SK-N-SH treated with all-trans-retinoic acid at 6 μM for 48 hours (cell line): ENCODE measurements around the gene ADGB.

Experiments used
- ATAC-seq: fragments of 200-7000 bp; cut with Tn5 transposase; 3 replicates; pipeline ENCODE4 v1.9.1; 2020; ENCODE audit warnings: mild to moderate bottlenecking, moderate library complexity
- ARNTL ChIP-seq: fragments of 450-650 bp; formaldehyde crosslinking; IDR thresholded peaks from 2 replicates; pipeline ENCODE4 v1.5.0; 2020; ENCODE audit warnings: low read depth, mild to moderate bottlenecking, moderate library complexity, borderline replicate concordance
- BACH2 ChIP-seq: fragments of 250-450 bp; sonication (Bioruptor Pico); IDR thresholded peaks from 2 replicates; pipeline ENCODE4 v1.9.0; 2021; ENCODE audit warnings: mild to moderate bottlenecking, borderline replicate concordance
- CREB5 ChIP-seq: fragments of 250-450 bp; sonication (Bioruptor Pico); IDR thresholded peaks from 2 replicates; pipeline ENCODE4 v1.5.1; 2020; ENCODE audit warnings: low read depth, mild to moderate bottlenecking, moderate library complexity
- CSDC2 ChIP-seq: fragments of 250-450 bp; sonication (Bioruptor Pico); IDR thresholded peaks from 2 replicates; pipeline ENCODE4 v1.5.0; 2020; ENCODE audit warnings: mild to moderate bottlenecking, moderate library complexity
- CSRNP3 ChIP-seq: fragments of 250-450 bp; sonication (Bioruptor Pico); IDR thresholded peaks from 2 replicates; pipeline ENCODE4 v1.5.1; 2021; ENCODE audit warnings: mild to moderate bottlenecking, moderate library complexity
- ESRRG ChIP-seq: fragments of 250-450 bp; sonication (Bioruptor Pico); IDR thresholded peaks from 2 replicates; pipeline ENCODE4 v1.6.1; 2021; ENCODE audit warnings: mild to moderate bottlenecking
- GLIS3 ChIP-seq: fragments of 250-450 bp; sonication (Bioruptor Pico); IDR thresholded peaks from 2 replicates; pipeline ENCODE4 v1.5.0; 2020; ENCODE audit warnings: mild to moderate bottlenecking, moderate library complexity
- ISL1 ChIP-seq: fragments of 250-450 bp; sonication (Bioruptor Pico); IDR thresholded peaks from 2 replicates; pipeline ENCODE4 v2.1.2; 2022; ENCODE audit warnings: mild to moderate bottlenecking, moderate library complexity
- OSR1 ChIP-seq: fragments of 250-450 bp; sonication (Bioruptor Pico); IDR thresholded peaks from 2 replicates; pipeline ENCODE4 v1.8.0; 2022; ENCODE audit warnings: moderate library complexity, mild to moderate bottlenecking, inconsistent platforms
- POU6F1 ChIP-seq: fragments of 250-450 bp; sonication (Bioruptor Pico); IDR thresholded peaks from 2 replicates; pipeline ENCODE4 v1.8.0; 2021; ENCODE audit warnings: low read depth, mild to moderate bottlenecking, moderate library complexity, borderline replicate concordance
- PPARA ChIP-seq: fragments of 250-450 bp; sonication (Bioruptor Pico); IDR thresholded peaks from 2 replicates; pipeline ENCODE4 v1.5.0; 2020; ENCODE audit warnings: mild to moderate bottlenecking, borderline replicate concordance
- RARB ChIP-seq: fragments of 250-450 bp; sonication (Bioruptor Pico); IDR thresholded peaks from 2 replicates; pipeline ENCODE4 v1.8.0; 2021; ENCODE audit warnings: mild to moderate bottlenecking, moderate library complexity
- SNAI2 ChIP-seq: fragments of 250-450 bp; sonication (Bioruptor Pico); IDR thresholded peaks from 2 replicates; pipeline ENCODE4 v1.5.0; 2020; ENCODE audit warnings: mild to moderate bottlenecking, moderate library complexity
- TCF4 ChIP-seq: fragments of 250-450 bp; sonication (Bioruptor Pico); IDR thresholded peaks from 2 replicates; pipeline ENCODE4 v1.8.0; 2021; ENCODE audit warnings: mild to moderate bottlenecking, moderate library complexity, borderline replicate concordance
- TOX ChIP-seq: fragments of 250-450 bp; sonication (Bioruptor Pico); IDR thresholded peaks from 2 replicates; pipeline ENCODE4 v1.8.0; 2021; ENCODE audit warnings: mild to moderate bottlenecking, moderate library complexity, borderline replicate concordance
- ZC3H10 ChIP-seq: fragments of 250-450 bp; sonication (Bioruptor Pico); IDR thresholded peaks from 2 replicates; pipeline ENCODE4 v1.5.1; 2021; ENCODE audit warnings: mild to moderate bottlenecking, moderate library complexity
- ZFP3 ChIP-seq: fragments of 250-450 bp; sonication (Bioruptor Pico); IDR thresholded peaks from 2 replicates; pipeline ENCODE4 v1.5.0; 2020; ENCODE audit warnings: mild to moderate bottlenecking, moderate library complexity
- ZFP30 ChIP-seq: fragments of 450-650 bp; formaldehyde crosslinking; IDR thresholded peaks from 2 replicates; pipeline ENCODE4 v1.5.0; 2022; ENCODE audit warnings: mild to moderate bottlenecking, moderate library complexity
- ZNF565 ChIP-seq: fragments of 450-650 bp; formaldehyde crosslinking; conservative IDR thresholded peaks from 2 replicates; pipeline ENCODE4 v1.5.0; 2020; ENCODE audit warnings: low read depth, mild to moderate bottlenecking, moderate library complexity
- ZNF70 ChIP-seq: fragments of 450-650 bp; formaldehyde crosslinking; IDR thresholded peaks from 2 replicates; pipeline ENCODE4 v1.5.0; 2020; ENCODE audit warnings: mild to moderate bottlenecking, moderate library complexity
- ZNF8 ChIP-seq: fragments of 450-650 bp; formaldehyde crosslinking; IDR thresholded peaks from 2 replicates; pipeline ENCODE4 v1.5.0; 2020; ENCODE audit warnings: mild to moderate bottlenecking, moderate library complexity

The ADGB gene

GRCh38 chr6:146598772-146599405 is at the start of gene ADGB:
ADGB (plus strand) TSS chr6:146598972; CDS start chr6:146599041, 69 bp downstream.
- peak; percentile 99 for ATAC-seq
- no peak for TF ChIP-seq ZNF70 (CRISPR knock-in tag)
- TF ChIP-seq TCF4 = no peak
- TF ChIP-seq CREB5 (CRISPR knock-in tag) = no peak
- TF ChIP-seq ESRRG (CRISPR knock-in tag) = no peak
- TF ChIP-seq ZFP3 (CRISPR knock-in tag) = no peak
- TF ChIP-seq ZC3H10 = no peak
- TF ChIP-seq PPARA (CRISPR knock-in tag) = no peak
- no peak for TF ChIP-seq BACH2
- no peak for TF ChIP-seq CSDC2 (CRISPR knock-in tag)
- no peak for TF ChIP-seq ZNF565 (CRISPR knock-in tag)

DNA sequence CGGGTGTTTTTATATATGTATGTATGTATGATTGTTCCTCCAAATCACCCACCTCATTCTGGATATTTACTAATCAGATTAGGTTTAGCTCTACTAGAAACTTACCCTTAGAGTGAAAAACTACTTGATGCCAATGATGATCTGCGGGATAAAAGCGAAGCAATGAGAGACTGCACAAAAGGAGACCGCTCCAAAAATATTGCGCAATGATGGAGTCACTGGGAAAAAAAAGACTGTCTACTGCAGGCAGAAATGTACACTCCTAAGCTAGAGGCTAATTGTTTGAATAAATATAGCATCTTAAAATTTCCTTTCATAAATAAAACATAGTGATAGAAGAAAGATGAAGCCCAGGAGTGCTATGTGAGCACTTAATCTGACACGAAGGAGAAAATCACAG is 47.9 kb upstream of the ADGB start:
- TF ChIP-seq ARNTL = no peak
- no peak for TF ChIP-seq ZNF70 (CRISPR knock-in tag)
- no peak for TF ChIP-seq ZNF565 (CRISPR knock-in tag)
- TF ChIP-seq ESRRG (CRISPR knock-in tag) = no peak
- no peak for TF ChIP-seq CREB5 (CRISPR knock-in tag)
- TF ChIP-seq RARB = no peak
- TF ChIP-seq ZFP30 (CRISPR knock-in tag) = no peak
- TF ChIP-seq GLIS3 (CRISPR knock-in tag) = no peak
- no peak for TF ChIP-seq CSDC2 (CRISPR knock-in tag)
- TF ChIP-seq TOX (CRISPR knock-in tag) = no peak
- no peak for TF ChIP-seq ZNF8 (CRISPR knock-in tag)
- TF ChIP-seq ISL1 (CRISPR knock-in tag) = no peak
- TF ChIP-seq ZC3H10 = no peak
- TF ChIP-seq OSR1 (CRISPR knock-in tag) = no peak
- no peak for TF ChIP-seq PPARA (CRISPR knock-in tag)
- no peak for TF ChIP-seq POU6F1
- TF ChIP-seq ZFP3 (CRISPR knock-in tag) = no peak
- ATAC-seq = no peak

GRCh38 chr6:146551545-146551944 is 47.2 kb upstream of the ADGB start:
- TF ChIP-seq CSRNP3 (CRISPR knock-in tag) (no peak), GLIS3 (CRISPR knock-in tag) (no peak), SNAI2 (CRISPR knock-in tag) (no peak), ARNTL (no peak), POU6F1 (no peak), OSR1 (CRISPR knock-in tag) (no peak), BACH2 (no peak), ZNF8 (CRISPR knock-in tag) (no peak), RARB (no peak)
- TF ChIP-seq, all 23 proteins: peak for 0
- no peak for ATAC-seq
